Transverse colon (tissue), 4 donors: ENCODE measurements around the gene LMOD2. TPM values are rescaled to one million over a fixed set of nuclear protein-coding genes. Genes with fewer than 3 reads are reported as not detected.
"Not testable (repeated sequence)": the region's sequence is repeated elsewhere in the genome, so short reads cannot be mapped to it uniquely, and the experiment has no call there.

Experiments used
- DNase-seq: peaks from one replicate; pipeline ENCODE4 v3.0.0-alpha.2; 2019
- H3K27ac ChIP-seq, 4 donors: fragments of 200-600 bp; sonication (generic); 2 replicates each; pipeline ENCODE4 v1.5.1; 2016 to 2018; ENCODE audit warnings: inconsistent platforms in 4 of 4
- H3K27me3 ChIP-seq: fragments of 200-600 bp; sonication (generic); 2 replicates; pipeline ENCODE4 v1.5.1; 2017; ENCODE audit warnings: inconsistent platforms
- H3K36me3 ChIP-seq, 4 donors: fragments of 200-600 bp; sonication (generic); 2 replicates each; pipeline ENCODE4 v1.5.1; 2017 to 2019; ENCODE audit warnings: inconsistent platforms in 4 of 4
- H3K4me1 ChIP-seq, 4 donors: fragments of 200-600 bp; sonication (generic); 2 replicates each; pipeline ENCODE4 v1.5.1; 2017 to 2020; ENCODE audit warnings: inconsistent platforms in 4 of 4
- H3K4me3 ChIP-seq, 4 donors: fragments of 200-600 bp; sonication (generic); 1 replicate in 1 of 4; 2 replicates in 3 of 4; pipeline versions ENCODE4 v1.5.1 to v1.6.1; 2017 to 2019; ENCODE audit warnings: inconsistent platforms in 4 of 4
- H3K9me3 ChIP-seq, 2 donors: fragments of 200-600 bp; sonication (generic); 2 replicates each; pipeline ENCODE4 v1.5.1; 2017 to 2019; ENCODE audit warnings: inconsistent platforms in 2 of 2
- EP300 ChIP-seq: sonication (generic); formaldehyde crosslinking; IDR thresholded peaks from one replicate; pipeline ENCODE4 v1.6.1; 2017; ENCODE audit warnings: antibody characterized with exemption, low read depth
- POLR2A ChIP-seq: fragments of 450-650 bp; IDR thresholded peaks from one replicate; pipeline ENCODE4 v1.6.1; 2016; ENCODE audit warnings: antibody characterized with exemption, mild to moderate bottlenecking, moderate library complexity
- POLR2AphosphoS5 ChIP-seq, 3 donors: sonication (generic); formaldehyde crosslinking; IDR thresholded peaks; one replicate each; pipeline ENCODE4 v1.6.1; 2016; ENCODE audit warnings: antibody characterized with exemption in 3 of 3
- WGBS, 2 donors: methylation state at CpG; one replicate each; pipeline ENCODE4 v1.1.5; 2018; ENCODE audit warnings: low coverage in 1 of 2; 5-methylcytosine and 5-hydroxymethylcytosine counted together
- in situ Hi-C, 4 donors: fragments of 200-750 bp; cut with MboI; loops; one replicate each; pipeline versions ENCODE4 v1.15.0 to v1.15.1; 2017; ENCODE audit warnings: low sequenced_read_pairs in 3 of 4, low pct_ligation_motif_present in 1 of 4, low pct_unique_long_range_greater_than_20kb in 1 of 4
- intact Hi-C: fragments of 100-400 bp; cut with DNase I; formaldehyde crosslinking; loops from one replicate; pipeline ENCODE4 v1.15.1; 2023; ENCODE audit warnings: low total_unique reads
- total RNA-seq, 4 donors: library from RNA; depleted of rRNA; stranded (reverse); fragments of >200 nt; gene quantifications; one replicate each; pipeline ENCODE4 v1.1.0, GENCODE V29; 2016
- TF ChIP-seq, protein P1 (sequence below), 5 experiments: fragments of 200-600 bp in 3 of 5; fragments of 450-650 bp in 2 of 5; sonication (generic) in 3 of 5; IDR thresholded peaks; 1 replicate in 2 of 5; 2 replicates in 3 of 5; pipeline ENCODE4 v1.5.1; 2016 to 2017; ENCODE audit warnings: antibody characterized with exemption in 5 of 5, inconsistent platforms in 3 of 5, mild to moderate bottlenecking in 2 of 5, moderate library complexity in 1 of 5

The LMOD2 gene
- total RNA-seq, 4 donors from 2014 or later, result 0.41 TPM; not detected in 3

DNA sequence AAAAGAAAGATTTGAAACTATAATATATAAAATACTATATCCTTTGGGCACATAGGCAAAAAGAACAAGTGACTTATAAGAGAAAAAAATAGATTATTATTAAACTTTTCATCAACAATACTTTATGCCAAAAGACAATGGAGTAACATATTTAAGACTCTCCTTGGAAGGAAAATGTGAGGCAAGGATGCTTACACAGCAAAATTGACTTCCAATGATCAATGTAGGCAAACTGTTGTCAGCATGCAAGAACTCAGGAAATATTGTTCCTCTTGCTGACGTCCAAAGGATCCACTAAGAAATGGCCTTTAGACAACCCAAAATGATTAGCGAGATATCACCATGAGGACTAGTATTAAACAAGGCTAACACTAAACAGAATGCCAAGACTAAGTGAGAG, 22.9 kb upstream of the LMOD2 start:
- H3K4me3 ChIP-seq, result no peak overlapping the region
- DNase-seq, result no peak
- in situ Hi-C loops, result no loop called here
- intact Hi-C loops, result no loop called here
- no peak overlapping the region for H3K27ac ChIP-seq
- WGBS, 2 donors, result 83% methylated on average over 2 of the region's 2 CpGs
- no peaks in the 10 kb centered on the region for H3K4me1 ChIP-seq
- no peaks in the 10 kb centered on the region for H3K36me3 ChIP-seq
- TF ChIP-seq POLR2A (no peak), POLR2AphosphoS5 (IDR thresholded peaks at IDR 0.05) (no peak), EP300 (no peak)
- TF ChIP-seq, protein P1, sequence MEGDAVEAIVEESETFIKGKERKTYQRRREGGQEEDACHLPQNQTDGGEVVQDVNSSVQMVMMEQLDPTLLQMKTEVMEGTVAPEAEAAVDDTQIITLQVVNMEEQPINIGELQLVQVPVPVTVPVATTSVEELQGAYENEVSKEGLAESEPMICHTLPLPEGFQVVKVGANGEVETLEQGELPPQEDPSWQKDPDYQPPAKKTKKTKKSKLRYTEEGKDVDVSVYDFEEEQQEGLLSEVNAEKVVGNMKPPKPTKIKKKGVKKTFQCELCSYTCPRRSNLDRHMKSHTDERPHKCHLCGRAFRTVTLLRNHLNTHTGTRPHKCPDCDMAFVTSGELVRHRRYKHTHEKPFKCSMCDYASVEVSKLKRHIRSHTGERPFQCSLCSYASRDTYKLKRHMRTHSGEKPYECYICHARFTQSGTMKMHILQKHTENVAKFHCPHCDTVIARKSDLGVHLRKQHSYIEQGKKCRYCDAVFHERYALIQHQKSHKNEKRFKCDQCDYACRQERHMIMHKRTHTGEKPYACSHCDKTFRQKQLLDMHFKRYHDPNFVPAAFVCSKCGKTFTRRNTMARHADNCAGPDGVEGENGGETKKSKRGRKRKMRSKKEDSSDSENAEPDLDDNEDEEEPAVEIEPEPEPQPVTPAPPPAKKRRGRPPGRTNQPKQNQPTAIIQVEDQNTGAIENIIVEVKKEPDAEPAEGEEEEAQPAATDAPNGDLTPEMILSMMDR (IDR thresholded peaks at IDR 0.05), result no peak
- no peaks in the 10 kb centered on the region for H3K27me3 ChIP-seq
- no peaks in the 10 kb centered on the region for H3K9me3 ChIP-seq

- intact Hi-C loops (no loop called here), in situ Hi-C loops (no loop called here)
- no peak for DNase-seq
- Histone ChIP-seq H3K4me3 (no peak overlapping the region), H3K36me3 (no peaks in the 10 kb centered on the region), H3K27me3 (no peaks in the 10 kb centered on the region), H3K9me3 (no peaks in the 10 kb centered on the region), H3K27ac (no peak overlapping the region), H3K4me1 (no peaks in the 10 kb centered on the region)
- no peak for TF ChIP-seq EP300
- no peak for TF ChIP-seq POLR2A
- TF ChIP-seq, protein P1 (IDR thresholded peaks at IDR 0.05), result no peak
- no peak for TF ChIP-seq POLR2AphosphoS5 (IDR thresholded peaks at IDR 0.05)
- WGBS, 2 donors, result 77 to 85% methylated on average over 7 of the region's 7 CpGs
Observed at GRCh38 chr7:123633553-123633952, 22.1 kb upstream of the LMOD2 start.

- WGBS, 2 donors, result 72 to 87% methylated on average over 2 of the region's 2 CpGs
- intact Hi-C loops, H3K4me3 ChIP-seq, H3K27ac ChIP-seq, H3K4me1 ChIP-seq, in situ Hi-C loops, H3K9me3 ChIP-seq, DNase-seq, H3K27me3 ChIP-seq, H3K36me3 ChIP-seq: not testable (repeated sequence)
Observed at GRCh38 chr7:123634011-123634573, 21.6 kb upstream of the LMOD2 start.

- no peak overlapping the region for H3K27ac ChIP-seq
- no peaks in the 10 kb centered on the region for H3K36me3 ChIP-seq
- H3K27me3 ChIP-seq, result no peaks in the 10 kb centered on the region
- 37 to 48% methylated on average over 4 of the region's 4 CpGs for WGBS, 2 donors
- no peaks in the 10 kb centered on the region for H3K9me3 ChIP-seq
- H3K4me1 ChIP-seq, result no peaks in the 10 kb centered on the region
- H3K4me3 ChIP-seq, result no peak overlapping the region
- TF ChIP-seq, protein P1 (IDR thresholded peaks at IDR 0.05), result peak in 4 of 5 experiments; percentile 28 to 37 (median 35)
- no peak for TF ChIP-seq POLR2A
- DNase-seq, result no peak
- intact Hi-C loops (no loop called here), in situ Hi-C loops (no loop called here)
Observed at GRCh38 chr7:123635551-123636359, 19.9 kb upstream of the LMOD2 start.
